ENCODE results near the gene AVPR1A. TPM values are rescaled to one million over a fixed set of nuclear protein-coding genes. Genes with fewer than 3 reads are reported as not detected.

Gene AVPR1A
- total RNA-seq, 1 experiment from 2014 or later = 0.10 TPM

DNA sequence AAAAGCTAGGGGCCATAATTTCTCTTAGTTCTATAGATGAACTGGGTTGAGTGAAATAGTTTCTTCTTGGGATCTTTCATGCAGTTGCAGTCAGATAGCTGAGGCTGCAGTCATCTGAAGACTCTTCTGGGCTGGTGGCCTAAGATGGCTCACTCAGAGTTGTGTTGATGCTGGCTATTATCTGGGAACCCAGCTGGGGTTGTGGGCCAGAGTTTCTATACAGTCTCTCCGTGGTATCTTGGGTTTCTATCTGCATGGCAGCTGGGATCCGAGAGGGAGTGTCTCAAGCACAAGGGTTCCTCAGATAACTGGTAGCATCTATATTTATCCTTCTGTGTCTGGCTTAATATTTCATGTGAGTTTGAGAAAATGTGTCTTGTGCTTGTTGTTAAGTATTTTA lies 21.1 kb downstream of the AVPR1A start:
- Histone ChIP-seq H3K36me3 (ENCODE audit: control insufficient read depth, insufficient read depth, low read length) (no peaks in the 10 kb centered on the region), H3K4me1 (ENCODE audit: control insufficient read depth, insufficient read depth, low read length) (no peaks in the 10 kb centered on the region), H3K27ac (ENCODE audit: low read length) (no peak overlapping the region), H3K27me3 (ENCODE audit: control insufficient read depth, insufficient read depth, low read length) (peaks cover 6% of the 10 kb centered on the region; the same call in 1 of the 2 replicates), H3K9me3 (ENCODE audit: control insufficient read depth, insufficient read depth, low read depth, low read length) (no peaks in the 10 kb centered on the region), H3K4me3 (ENCODE audit: low read depth in 2 of 2, low read length in 2 of 2) (no peak overlapping the region)
- no TSS peak for BruUV-seq (replicated peaks)
- POLR2A ChIA-PET = no interaction called here
- TF ChIP-seq POLR2AphosphoS5 (IDR thresholded peaks at IDR 0.05; ENCODE audit: low read depth, low read length) = no peak
- TF ChIP-seq, protein P1, sequence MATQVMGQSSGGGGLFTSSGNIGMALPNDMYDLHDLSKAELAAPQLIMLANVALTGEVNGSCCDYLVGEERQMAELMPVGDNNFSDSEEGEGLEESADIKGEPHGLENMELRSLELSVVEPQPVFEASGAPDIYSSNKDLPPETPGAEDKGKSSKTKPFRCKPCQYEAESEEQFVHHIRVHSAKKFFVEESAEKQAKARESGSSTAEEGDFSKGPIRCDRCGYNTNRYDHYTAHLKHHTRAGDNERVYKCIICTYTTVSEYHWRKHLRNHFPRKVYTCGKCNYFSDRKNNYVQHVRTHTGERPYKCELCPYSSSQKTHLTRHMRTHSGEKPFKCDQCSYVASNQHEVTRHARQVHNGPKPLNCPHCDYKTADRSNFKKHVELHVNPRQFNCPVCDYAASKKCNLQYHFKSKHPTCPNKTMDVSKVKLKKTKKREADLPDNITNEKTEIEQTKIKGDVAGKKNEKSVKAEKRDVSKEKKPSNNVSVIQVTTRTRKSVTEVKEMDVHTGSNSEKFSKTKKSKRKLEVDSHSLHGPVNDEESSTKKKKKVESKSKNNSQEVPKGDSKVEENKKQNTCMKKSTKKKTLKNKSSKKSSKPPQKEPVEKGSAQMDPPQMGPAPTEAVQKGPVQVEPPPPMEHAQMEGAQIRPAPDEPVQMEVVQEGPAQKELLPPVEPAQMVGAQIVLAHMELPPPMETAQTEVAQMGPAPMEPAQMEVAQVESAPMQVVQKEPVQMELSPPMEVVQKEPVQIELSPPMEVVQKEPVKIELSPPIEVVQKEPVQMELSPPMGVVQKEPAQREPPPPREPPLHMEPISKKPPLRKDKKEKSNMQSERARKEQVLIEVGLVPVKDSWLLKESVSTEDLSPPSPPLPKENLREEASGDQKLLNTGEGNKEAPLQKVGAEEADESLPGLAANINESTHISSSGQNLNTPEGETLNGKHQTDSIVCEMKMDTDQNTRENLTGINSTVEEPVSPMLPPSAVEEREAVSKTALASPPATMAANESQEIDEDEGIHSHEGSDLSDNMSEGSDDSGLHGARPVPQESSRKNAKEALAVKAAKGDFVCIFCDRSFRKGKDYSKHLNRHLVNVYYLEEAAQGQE (IDR thresholded peaks at IDR 0.05; ENCODE audit: insufficient read depth in 1 of 2, low read depth in 2 of 2, low read length in 1 of 2) = no peak
- no peak for ATAC-seq
- intact Hi-C loops (cut with micrococcal nuclease; ENCODE audit: unreplicated experiment) = no loop called here
- CTCF ChIA-PET = no interaction called here
- in situ Hi-C loops (cut with HindIII; ENCODE audit: low pct_unique_long_range_greater_than_20kb, low sequenced_read_pairs) = no loop called here
- DNase-seq (ENCODE audit: low read depth, low spot score) = no peak

DNA sequence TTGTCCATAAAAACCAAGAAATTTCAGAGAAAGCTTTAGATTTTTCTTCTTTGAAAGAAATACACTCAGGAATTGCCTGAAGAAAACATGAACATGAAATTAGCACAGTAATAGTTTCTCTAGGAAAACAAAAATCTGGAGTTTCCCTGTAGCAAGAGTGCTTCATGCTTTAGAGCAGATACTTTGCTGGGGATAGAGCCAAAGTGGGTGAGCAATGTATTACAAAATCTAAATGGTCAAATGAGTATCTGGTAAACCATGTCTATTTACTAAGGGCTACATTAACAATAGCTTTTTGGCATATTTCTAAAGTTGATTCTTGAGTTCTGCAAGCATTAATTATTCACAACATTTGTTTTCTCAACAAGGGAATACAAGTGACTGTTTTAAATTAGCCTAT lies 26.2 kb downstream of the AVPR1A start:
- Histone ChIP-seq H3K27me3 (ENCODE audit: control insufficient read depth, insufficient read depth, low read length) (peaks cover 6% of the 10 kb centered on the region; the same call in 1 of the 2 replicates), H3K4me1 (ENCODE audit: control insufficient read depth, insufficient read depth, low read length) (no peaks in the 10 kb centered on the region), H3K36me3 (ENCODE audit: control insufficient read depth, insufficient read depth, low read length) (no peaks in the 10 kb centered on the region), H3K9me3 (ENCODE audit: control insufficient read depth, insufficient read depth, low read depth, low read length) (no peaks in the 10 kb centered on the region), H3K27ac (ENCODE audit: low read length) (no peak overlapping the region), H3K4me3 (ENCODE audit: low read depth in 2 of 2, low read length in 2 of 2) (no peak overlapping the region)
- intact Hi-C loops (cut with micrococcal nuclease; ENCODE audit: unreplicated experiment) = no loop called here
- ChIA-PET POLR2A (no interaction called here), CTCF (no interaction called here)
- in situ Hi-C loops (cut with HindIII; ENCODE audit: low pct_unique_long_range_greater_than_20kb, low sequenced_read_pairs) = no loop called here
- BruUV-seq (replicated peaks) = no TSS peak
- DNase-seq (ENCODE audit: low read depth, low spot score) (no peak), ATAC-seq (no peak)
- TF ChIP-seq, protein P1 (IDR thresholded peaks at IDR 0.05; ENCODE audit: insufficient read depth in 1 of 2, low read depth in 2 of 2, low read length in 1 of 2) = no peak
- TF ChIP-seq, protein P2, sequence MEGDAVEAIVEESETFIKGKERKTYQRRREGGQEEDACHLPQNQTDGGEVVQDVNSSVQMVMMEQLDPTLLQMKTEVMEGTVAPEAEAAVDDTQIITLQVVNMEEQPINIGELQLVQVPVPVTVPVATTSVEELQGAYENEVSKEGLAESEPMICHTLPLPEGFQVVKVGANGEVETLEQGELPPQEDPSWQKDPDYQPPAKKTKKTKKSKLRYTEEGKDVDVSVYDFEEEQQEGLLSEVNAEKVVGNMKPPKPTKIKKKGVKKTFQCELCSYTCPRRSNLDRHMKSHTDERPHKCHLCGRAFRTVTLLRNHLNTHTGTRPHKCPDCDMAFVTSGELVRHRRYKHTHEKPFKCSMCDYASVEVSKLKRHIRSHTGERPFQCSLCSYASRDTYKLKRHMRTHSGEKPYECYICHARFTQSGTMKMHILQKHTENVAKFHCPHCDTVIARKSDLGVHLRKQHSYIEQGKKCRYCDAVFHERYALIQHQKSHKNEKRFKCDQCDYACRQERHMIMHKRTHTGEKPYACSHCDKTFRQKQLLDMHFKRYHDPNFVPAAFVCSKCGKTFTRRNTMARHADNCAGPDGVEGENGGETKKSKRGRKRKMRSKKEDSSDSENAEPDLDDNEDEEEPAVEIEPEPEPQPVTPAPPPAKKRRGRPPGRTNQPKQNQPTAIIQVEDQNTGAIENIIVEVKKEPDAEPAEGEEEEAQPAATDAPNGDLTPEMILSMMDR (IDR thresholded peaks at IDR 0.05) = no peak
- no peak for TF ChIP-seq SIN3A (IDR thresholded peaks at IDR 0.05; ENCODE audit: borderline replicate concordance, insufficient read depth, low read depth, low read length)
- TF ChIP-seq POLR2AphosphoS5 (IDR thresholded peaks at IDR 0.05; ENCODE audit: low read depth, low read length) = no peak
- TF ChIP-seq TCF7L2 (IDR thresholded peaks at IDR 0.05; ENCODE audit: low read depth, low read length) = no peak
